H1 (cell line): Measurements from ENCODE around the gene PAX7. TPM values are rescaled to one million over a fixed set of nuclear protein-coding genes. Genes with fewer than 3 reads are reported as not detected.

Experiments used
- CTCF ChIA-PET: fragments of 300-600 bp; sonication (Branson Sonifier 250); formaldehyde crosslinking; loops from one replicate; lab custom pipeline; 2021; ENCODE audit not compliant: partially characterized antibody; lab: Charles Lee
- POLR2A ChIA-PET: fragments of 300-600 bp; sonication (Branson Sonifier 250); formaldehyde crosslinking; loops from one replicate; lab custom pipeline; 2021; ENCODE audit warnings: inconsistent platforms; ENCODE audit not compliant: partially characterized antibody; lab: Charles Lee
- DNase-seq, 2 experiments: peaks; one replicate each; pipeline versions ENCODE4 v3.0.0 to v3.0.0-alpha.2; 2010 to 2022; ENCODE audit warnings: low spot score in 2 of 2, low read depth in 1 of 2, mixed read lengths in 1 of 2
- FAIRE-seq: peaks from 2 replicates; lab custom pipeline; 2011; peaks lifted over from hg19 to GRCh38; lab: Jason Lieb, UNC
- H2AFZ ChIP-seq: 2 replicates; pipeline ENCODE4 v1.8.1; 2012; ENCODE audit warnings: low read length, inconsistent platforms
- H2AK5ac ChIP-seq: 2 replicates; pipeline ENCODE4 v1.6.1; 2013; ENCODE audit warnings: low read depth, low read length
- H2BK120ac ChIP-seq: replicated peaks from 2 replicates; pipeline ENCODE3; 2013; ENCODE audit warnings: low read depth, low read length, inconsistent platforms
- H2BK12ac ChIP-seq: 2 replicates; pipeline ENCODE4 v1.6.1; 2013; ENCODE audit warnings: low read depth, low read length
- H2BK15ac ChIP-seq: 2 replicates; pipeline ENCODE4 v1.6.1; 2013; ENCODE audit warnings: low read length
- H2BK20ac ChIP-seq: 2 replicates; pipeline ENCODE4 v1.6.1; 2013; ENCODE audit warnings: low read length
- H2BK5ac ChIP-seq: 2 replicates; pipeline ENCODE4 v1.6.1; 2013; ENCODE audit warnings: low read depth, low read length
- H3K14ac ChIP-seq: 2 replicates; pipeline ENCODE4 v1.6.1; 2013; ENCODE audit warnings: inconsistent platforms; ENCODE audit not compliant: insufficient read length
- H3K18ac ChIP-seq: 2 replicates; pipeline ENCODE4 v1.6.1; 2013; ENCODE audit warnings: low read length; ENCODE audit errors: extremely low read depth
- H3K23ac ChIP-seq: 2 replicates; pipeline ENCODE4 v1.6.1; 2013; ENCODE audit warnings: inconsistent platforms; ENCODE audit not compliant: insufficient read length
- H3K23me2 ChIP-seq: 2 replicates; pipeline ENCODE4 v1.6.1; 2013; ENCODE audit warnings: low read depth, low read length
- H3K27ac ChIP-seq: 2 replicates; pipeline ENCODE4 v1.6.1; 2011; ENCODE audit warnings: low read depth, low read length, inconsistent platforms
- H3K27me3 ChIP-seq, 4 experiments: replicated peaks in 1 of 4; 1 replicate in 1 of 4; 2 replicates in 3 of 4; pipeline versions ENCODE4 v1.6.1 to v1.8.1; 2011 to 2013; ENCODE audit warnings: low read length in 3 of 4, mild to moderate bottlenecking in 3 of 4, inconsistent platforms in 2 of 4, mixed read lengths in 2 of 4, moderate library complexity in 1 of 4; ENCODE audit not compliant: control insufficient read depth in 3 of 4, insufficient read depth in 3 of 4; ENCODE audit errors: extremely low read depth in 1 of 4
- H3K36me3 ChIP-seq, 4 experiments: 2 replicates each; pipeline versions ENCODE4 v1.6.1 to v1.8.1; 2011 to 2013; ENCODE audit warnings: mild to moderate bottlenecking in 4 of 4, low read length in 3 of 4, moderate library complexity in 2 of 4, control low read depth in 1 of 4, inconsistent platforms in 1 of 4; ENCODE audit not compliant: insufficient read depth in 4 of 4, control insufficient read depth in 2 of 4
- H3K4ac ChIP-seq: replicated peaks from 2 replicates; pipeline ENCODE3; 2013; ENCODE audit warnings: low read length, low read depth, mixed read lengths, inconsistent platforms; ENCODE audit not compliant: insufficient read length
- H3K4me1 ChIP-seq, 4 experiments: replicated peaks in 1 of 4; 1 replicate in 1 of 4; 2 replicates in 3 of 4; pipeline versions ENCODE4 v1.6.1 to v1.8.1; 2011 to 2013; ENCODE audit warnings: low read length in 3 of 4, inconsistent platforms in 2 of 4, mixed read lengths in 1 of 4; ENCODE audit not compliant: insufficient read depth in 4 of 4, control insufficient read depth in 3 of 4
- H3K4me2 ChIP-seq, 2 experiments: 2 replicates each; pipeline versions ENCODE4 v1.6.1 to v1.8.1; 2011 to 2013; ENCODE audit warnings: low read depth in 2 of 2, low read length in 2 of 2, control low read depth in 1 of 2, inconsistent platforms in 1 of 2, mild to moderate bottlenecking in 1 of 2; ENCODE audit not compliant: insufficient read depth in 1 of 2
- H3K4me3 ChIP-seq, 4 experiments: fragments of 200-600, 300-600 bp in 1 of 4; sonication (generic), shearing (Covaris generic), sonication (Bioruptor Twin) in 1 of 4; 2 replicates each; pipeline versions ENCODE4 v1.5.1 to v1.8.1; 2011 to 2016; ENCODE audit warnings: low read length in 4 of 4, low read depth in 3 of 4, control low read depth in 2 of 4, inconsistent platforms in 2 of 4, mild to moderate bottlenecking in 2 of 4, mixed read lengths in 1 of 4, moderate library complexity in 1 of 4; ENCODE audit not compliant: insufficient read depth in 2 of 4; ENCODE audit errors: extremely low read depth in 1 of 4
- H3K56ac ChIP-seq: replicated peaks from 2 replicates; pipeline ENCODE3; 2013; ENCODE audit warnings: low read depth, mild to moderate bottlenecking, mixed read lengths, low read length, inconsistent platforms; ENCODE audit not compliant: insufficient read length
- H3K79me1 ChIP-seq: 2 replicates; pipeline ENCODE4 v1.6.1; 2013; ENCODE audit warnings: low read depth, low read length, control low read depth
- H3K79me2 ChIP-seq, 2 experiments: 2 replicates each; pipeline versions ENCODE4 v1.6.1 to v1.8.1; 2012 to 2013; ENCODE audit warnings: low read length in 2 of 2, mild to moderate bottlenecking in 2 of 2, inconsistent platforms in 1 of 2; ENCODE audit not compliant: insufficient read depth in 2 of 2, control insufficient read depth in 1 of 2
- H3K9ac ChIP-seq, 4 experiments: replicated peaks in 1 of 4; 1 replicate in 1 of 4; 2 replicates in 3 of 4; pipeline versions ENCODE4 v1.6.1 to v1.8.1; 2011 to 2013; ENCODE audit warnings: low read depth in 3 of 4, low read length in 3 of 4, control low read depth in 2 of 4, mild to moderate bottlenecking in 2 of 4, moderate library complexity in 2 of 4, inconsistent platforms in 1 of 4; ENCODE audit errors: extremely low read depth in 1 of 4
- H3K9me3 ChIP-seq, 2 experiments: 2 replicates each; pipeline versions ENCODE4 v1.6.1 to v1.8.1; 2012 to 2013; ENCODE audit warnings: mild to moderate bottlenecking in 2 of 2, moderate library complexity in 2 of 2, control low read depth in 1 of 2, inconsistent platforms in 1 of 2, low read depth in 1 of 2, low read length in 1 of 2, mixed read lengths in 1 of 2; ENCODE audit not compliant: insufficient read depth in 2 of 2
- H4K20me1 ChIP-seq, 2 experiments: replicated peaks in 1 of 2; 2 replicates each; pipeline versions ENCODE3 to v1.8.1; 2011 to 2013; ENCODE audit warnings: inconsistent platforms in 2 of 2, low read length in 2 of 2, mild to moderate bottlenecking in 1 of 2; ENCODE audit not compliant: insufficient read depth in 2 of 2, control insufficient read depth in 1 of 2
- H4K5ac ChIP-seq: 2 replicates; pipeline ENCODE4 v1.6.1; 2013; ENCODE audit warnings: low read length, low read depth, mixed read lengths, inconsistent platforms; ENCODE audit not compliant: insufficient read length
- H4K8ac ChIP-seq: 2 replicates; pipeline ENCODE4 v1.8.0; 2013; ENCODE audit warnings: mild to moderate bottlenecking, moderate library complexity, low read length, inconsistent platforms; ENCODE audit not compliant: insufficient read depth; ENCODE audit errors: extremely low read depth
- H4K91ac ChIP-seq: replicated peaks from 2 replicates; pipeline ENCODE3; 2013; ENCODE audit warnings: low read length, mixed read lengths, inconsistent platforms; ENCODE audit not compliant: insufficient read length
- BCL11A ChIP-seq, 2 experiments: IDR thresholded peaks; one replicate each; pipeline ENCODE4 v1.6.1; 2011; ENCODE audit warnings: low read depth in 2 of 2, low read length in 2 of 2, mild to moderate bottlenecking in 2 of 2
- CBX5 ChIP-seq: fragments of 300-800, 300-1000 bp; sonication (generic); IDR thresholded peaks from 2 replicates; pipeline ENCODE4 v1.7.1; 2016; ENCODE audit warnings: antibody characterized with exemption, low read length, low read depth
- CBX8 ChIP-seq: fragments of 300-800, 300-1000 bp; sonication (generic); IDR thresholded peaks from 2 replicates; pipeline ENCODE4 v1.7.1; 2016; ENCODE audit warnings: low read depth, low read length, borderline replicate concordance
- HDAC6 ChIP-seq: IDR thresholded peaks from one replicate; pipeline ENCODE4 v1.7.1; 2012; ENCODE audit warnings: low read depth, mild to moderate bottlenecking, inconsistent platforms, low read length, moderate library complexity
- JUN ChIP-seq: IDR thresholded peaks from 2 replicates; pipeline ENCODE4 v1.6.1; 2011; ENCODE audit warnings: low read depth, mild to moderate bottlenecking, improper control_type of control experiment, low read length
- KDM1A ChIP-seq: fragments of 200-600, 300-600 bp; sonication (generic); IDR thresholded peaks from 2 replicates; pipeline ENCODE4 v1.7.1; 2016; ENCODE audit warnings: mild to moderate bottlenecking, low read length, borderline replicate concordance
- POLR2AphosphoS5 ChIP-seq: IDR thresholded peaks from 2 replicates; pipeline ENCODE4 v1.6.1; 2011; ENCODE audit warnings: low read depth, low read length
- RNF2 ChIP-seq: fragments of 200-900, 300-1000 bp; sonication (generic); IDR thresholded peaks from 2 replicates; pipeline ENCODE4 v1.7.1; 2016; ENCODE audit warnings: borderline replicate concordance, low read depth, mild to moderate bottlenecking, antibody characterized with exemption, low read length; ENCODE audit not compliant: poor library complexity, severe bottlenecking; ENCODE audit errors: missing control alignments
- SUZ12 ChIP-seq: fragments of 200-600 bp; sonication (generic); IDR thresholded peaks from 2 replicates; pipeline ENCODE4 v1.6.1; 2012; ENCODE audit warnings: mild to moderate bottlenecking, inconsistent platforms, low read length, moderate library complexity, mixed read lengths
- TAF1 ChIP-seq: IDR thresholded peaks from 2 replicates; pipeline ENCODE4 v1.6.1; 2011; ENCODE audit warnings: mild to moderate bottlenecking, low read depth, low read length
- TBP ChIP-seq: IDR thresholded peaks from 2 replicates; pipeline ENCODE4 v1.6.1; 2011; ENCODE audit warnings: low read depth, low read length, improper control_type of control experiment
- WGBS, 2 experiments: shearing (Covaris generic) in 1 of 2; methylation state at CpG; one replicate each; pipeline versions ENCODE4 v1.1.6 to v1.1.7; 2013 to 2015; ENCODE audit warnings: low lambda C conversion rate in 2 of 2, mixed read lengths in 2 of 2, inconsistent platforms in 1 of 2, low coverage in 1 of 2, missing lambda C conversion rate in 1 of 2; ENCODE audit not compliant: insufficient replicate concordance in 2 of 2, insufficient coverage in 1 of 2, insufficient read length in 1 of 2; ENCODE audit errors: extremely low coverage in 1 of 2, missing lambda C conversion rate in 1 of 2; 5-methylcytosine and 5-hydroxymethylcytosine counted together
- polyA plus RNA-seq, 7 experiments: library from polyadenylated mRNA; depleted of rRNA in 3 of 7; stranded (reverse) in 5 of 7; unstranded in 2 of 7; fragments of >200 nt in 5 of 7; fragments of 200-250 nt in 2 of 7; gene quantifications; 1 replicate in 5 of 7; 2 replicates in 1 of 7; 4 replicates in 1 of 7; pipeline versions ENCODE4 v1.2.1 to v1.2.3, GENCODE V29; 2011 to 2013; ENCODE audit warnings: missing spikeins in 2 of 7, mixed read lengths in 2 of 7
- total RNA-seq: library from RNA; stranded (reverse); fragmentation: NEBNext Ultra II Directional; extraction: Animal tissue kit (Norgen Biotek cat#: 25700); gene quantifications from 2 replicates; pipeline ENCODE4 v1.2.1, GENCODE V29; 2021

The PAX7 gene
- total and polyA plus RNA-seq, 2 of the 8 experiments (the other 6 are each of a cell fraction or from before 2014, with no cell fraction given), result not detected

DNA sequence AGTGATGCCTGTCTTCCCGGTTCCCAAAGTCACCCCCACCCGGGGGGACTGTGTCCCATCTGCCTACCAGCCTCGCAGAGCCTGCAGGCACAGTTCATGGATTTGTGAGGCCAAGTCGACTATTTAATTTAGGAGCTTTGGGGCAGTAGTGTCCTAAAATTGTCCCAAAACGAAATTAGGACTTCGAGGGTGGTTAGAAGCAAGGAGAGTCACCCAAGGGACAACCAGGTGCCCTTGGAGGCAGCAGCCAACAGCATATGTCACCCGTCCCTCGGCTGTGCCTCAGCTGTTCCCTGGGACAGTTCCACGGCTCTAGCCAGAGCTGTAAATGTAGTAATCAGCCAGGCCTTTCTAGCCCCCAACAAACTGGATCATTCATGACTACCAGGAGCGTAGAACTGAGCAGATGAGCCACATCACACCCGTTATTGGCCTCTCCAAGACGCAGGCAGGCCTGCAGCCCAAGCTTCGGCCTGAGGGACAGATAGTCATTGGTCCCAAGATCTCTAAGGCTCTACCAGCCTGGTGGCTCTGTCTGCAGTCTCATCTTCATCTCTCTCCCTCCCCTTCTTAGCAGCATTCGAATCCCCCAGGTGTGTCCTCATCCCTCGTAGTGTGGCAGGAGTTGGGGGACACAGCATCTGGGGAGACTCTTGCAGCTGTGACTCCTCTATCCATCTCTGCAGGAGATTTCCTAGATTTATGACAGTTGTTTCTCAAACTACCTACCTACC lies 2.9 kb downstream of the PAX7 start:
- WGBS, 2 experiments, result 15% methylated on average over 15 of the region's 15 CpGs; no CpG with 5 or more reads in 1 of the 2 experiments
- Histone ChIP-seq H2BK5ac (peak overlapping the region; percentile 19; the same call in 1 of the 2 replicates), H3K23ac (no peak overlapping the region), H3K23me2 (peaks cover 20% of the 10 kb centered on the region; the same call in 1 of the 2 replicates), H3K27ac (no peak overlapping the region), H2AFZ (no peak overlapping the region), H3K18ac (peak overlapping the region; percentile 1; the same call in 1 of the 2 replicates), H4K5ac (no peak overlapping the region), H2BK120ac (peak overlapping the region; percentile 38), H3K14ac (no peak overlapping the region), H2AK5ac (peak overlapping the region; percentile 86), H3K79me1 (no peaks in the 10 kb centered on the region), H4K8ac (no peak overlapping the region; the same call in 1 of the 2 replicates), H3K4me2 (peak overlapping the region; percentile 59 to 92; a peak in 2 of 4 replicates), H3K36me3 (no peaks in the 10 kb centered on the region; a peak in 1 of 8 replicates), H4K91ac (peak overlapping the region; percentile 2), H3K9ac (no peak overlapping the region), H2BK12ac (peak overlapping the region; percentile 62; the same call in 1 of the 2 replicates), H3K56ac (no peak overlapping the region), H3K4ac (peak overlapping the region; percentile 83), H4K20me1 (peaks cover 20 to 32% of the 10 kb centered on the region in 2 experiments), H2BK20ac (no peak overlapping the region; the same call in 1 of the 2 replicates), H3K27me3 (peaks cover 87 to 98% (median 95%) of the 10 kb centered on the region in 4 experiments), H2BK15ac (peak overlapping the region; percentile 84; the same call in 1 of the 2 replicates), H3K79me2 (no peaks in the 10 kb centered on the region), H3K4me1 (peaks cover 9 to 57% (median 29%) of the 10 kb centered on the region in 4 experiments), H3K9me3 (no peaks in the 10 kb centered on the region), H3K4me3 (peak overlapping the region in 1 of 4 experiments; percentile 44; a peak in 2 of 8 replicates)
- DNase-seq (peak in 1 of 2 experiments; percentile 54), FAIRE-seq (no peak)
- POLR2A ChIA-PET, result interaction anchor here (1.2 to 9.2 kb wide), 2 partner anchors 10 to 22 kb away, joined by 3 to 56 read pairs; no protein-coding TSS in a partner anchor
- CTCF ChIA-PET, result interaction anchor here (0.6 to 4.8 kb wide), 11 partner anchors 8 to 158 kb away, joined by 3 to 24 read pairs (median 3); no protein-coding TSS in a partner anchor
- TF ChIP-seq TBP (no peak), POLR2AphosphoS5 (no peak), KDM1A (no peak), JUN (no peak), CBX8 (peak; percentile 100), CBX5 (no peak), HDAC6 (no peak), TAF1 (no peak), RNF2 (peak; percentile 100), SUZ12 (peak; percentile 72; the same call in 1 of the 2 replicates), BCL11A (IDR thresholded peaks at IDR 0.05; ENCODE audit: low read depth in 2 of 2, low read length in 2 of 2) (no peak)
